ENCODE measurements around the gene CCDC150.

- no peak for TF ChIP-seq CTCF (IDR thresholded peaks at IDR 0.05; ENCODE audit: insufficient read depth, low read depth, low read length)
- TF ChIP-seq EZH2 (IDR thresholded peaks at IDR 0.05; ENCODE audit: insufficient read depth, low read length) = no peak
Measured at GRCh38 chr2:196742216-196742615, 102.7 kb downstream of the CCDC150 start.
